H1 (cell line): ENCODE measurements around the gene WASHC3. TPM values are rescaled to one million over a fixed set of nuclear protein-coding genes. Genes with fewer than 3 reads are reported as not detected.

Experiments used
- CTCF ChIA-PET: fragments of 300-600 bp; sonication (Branson Sonifier 250); formaldehyde crosslinking; loops from one replicate; lab custom pipeline; 2021; ENCODE audit not compliant: partially characterized antibody; lab: Charles Lee
- POLR2A ChIA-PET: fragments of 300-600 bp; sonication (Branson Sonifier 250); formaldehyde crosslinking; loops from one replicate; lab custom pipeline; 2021; ENCODE audit warnings: inconsistent platforms; ENCODE audit not compliant: partially characterized antibody; lab: Charles Lee
- DNase-seq, 2 experiments: peaks; one replicate each; pipeline versions ENCODE4 v3.0.0 to v3.0.0-alpha.2; 2010 to 2022; ENCODE audit warnings: low spot score in 2 of 2, low read depth in 1 of 2, mixed read lengths in 1 of 2
- FAIRE-seq: peaks from 2 replicates; lab custom pipeline; 2011; peaks lifted over from hg19 to GRCh38; lab: Jason Lieb, UNC
- H2AFZ ChIP-seq: 2 replicates; pipeline ENCODE4 v1.8.1; 2012; ENCODE audit warnings: low read length, inconsistent platforms
- H2AK5ac ChIP-seq: 2 replicates; pipeline ENCODE4 v1.6.1; 2013; ENCODE audit warnings: low read depth, low read length
- H2BK120ac ChIP-seq: replicated peaks from 2 replicates; pipeline ENCODE3; 2013; ENCODE audit warnings: low read depth, low read length, inconsistent platforms
- H2BK12ac ChIP-seq: 2 replicates; pipeline ENCODE4 v1.6.1; 2013; ENCODE audit warnings: low read depth, low read length
- H2BK15ac ChIP-seq: 2 replicates; pipeline ENCODE4 v1.6.1; 2013; ENCODE audit warnings: low read length
- H2BK20ac ChIP-seq: 2 replicates; pipeline ENCODE4 v1.6.1; 2013; ENCODE audit warnings: low read length
- H2BK5ac ChIP-seq: 2 replicates; pipeline ENCODE4 v1.6.1; 2013; ENCODE audit warnings: low read depth, low read length
- H3K14ac ChIP-seq: 2 replicates; pipeline ENCODE4 v1.6.1; 2013; ENCODE audit warnings: inconsistent platforms; ENCODE audit not compliant: insufficient read length
- H3K18ac ChIP-seq: 2 replicates; pipeline ENCODE4 v1.6.1; 2013; ENCODE audit warnings: low read length; ENCODE audit errors: extremely low read depth
- H3K23ac ChIP-seq: 2 replicates; pipeline ENCODE4 v1.6.1; 2013; ENCODE audit warnings: inconsistent platforms; ENCODE audit not compliant: insufficient read length
- H3K23me2 ChIP-seq: 2 replicates; pipeline ENCODE4 v1.6.1; 2013; ENCODE audit warnings: low read depth, low read length
- H3K27ac ChIP-seq: 2 replicates; pipeline ENCODE4 v1.6.1; 2011; ENCODE audit warnings: low read depth, low read length, inconsistent platforms
- H3K27me3 ChIP-seq, 4 experiments: replicated peaks in 1 of 4; 1 replicate in 1 of 4; 2 replicates in 3 of 4; pipeline versions ENCODE4 v1.6.1 to v1.8.1; 2011 to 2013; ENCODE audit warnings: low read length in 3 of 4, mild to moderate bottlenecking in 3 of 4, inconsistent platforms in 2 of 4, mixed read lengths in 2 of 4, moderate library complexity in 1 of 4; ENCODE audit not compliant: control insufficient read depth in 3 of 4, insufficient read depth in 3 of 4; ENCODE audit errors: extremely low read depth in 1 of 4
- H3K36me3 ChIP-seq, 4 experiments: 2 replicates each; pipeline versions ENCODE4 v1.6.1 to v1.8.1; 2011 to 2013; ENCODE audit warnings: mild to moderate bottlenecking in 4 of 4, low read length in 3 of 4, moderate library complexity in 2 of 4, control low read depth in 1 of 4, inconsistent platforms in 1 of 4; ENCODE audit not compliant: insufficient read depth in 4 of 4, control insufficient read depth in 2 of 4
- H3K4ac ChIP-seq: replicated peaks from 2 replicates; pipeline ENCODE3; 2013; ENCODE audit warnings: low read length, low read depth, mixed read lengths, inconsistent platforms; ENCODE audit not compliant: insufficient read length
- H3K4me1 ChIP-seq, 4 experiments: replicated peaks in 1 of 4; 1 replicate in 1 of 4; 2 replicates in 3 of 4; pipeline versions ENCODE4 v1.6.1 to v1.8.1; 2011 to 2013; ENCODE audit warnings: low read length in 3 of 4, inconsistent platforms in 2 of 4, mixed read lengths in 1 of 4; ENCODE audit not compliant: insufficient read depth in 4 of 4, control insufficient read depth in 3 of 4
- H3K4me2 ChIP-seq, 2 experiments: 2 replicates each; pipeline versions ENCODE4 v1.6.1 to v1.8.1; 2011 to 2013; ENCODE audit warnings: low read depth in 2 of 2, low read length in 2 of 2, control low read depth in 1 of 2, inconsistent platforms in 1 of 2, mild to moderate bottlenecking in 1 of 2; ENCODE audit not compliant: insufficient read depth in 1 of 2
- H3K4me3 ChIP-seq, 4 experiments: fragments of 200-600, 300-600 bp in 1 of 4; sonication (generic), shearing (Covaris generic), sonication (Bioruptor Twin) in 1 of 4; 2 replicates each; pipeline versions ENCODE4 v1.5.1 to v1.8.1; 2011 to 2016; ENCODE audit warnings: low read length in 4 of 4, low read depth in 3 of 4, control low read depth in 2 of 4, inconsistent platforms in 2 of 4, mild to moderate bottlenecking in 2 of 4, mixed read lengths in 1 of 4, moderate library complexity in 1 of 4; ENCODE audit not compliant: insufficient read depth in 2 of 4; ENCODE audit errors: extremely low read depth in 1 of 4
- H3K56ac ChIP-seq: replicated peaks from 2 replicates; pipeline ENCODE3; 2013; ENCODE audit warnings: low read depth, mild to moderate bottlenecking, mixed read lengths, low read length, inconsistent platforms; ENCODE audit not compliant: insufficient read length
- H3K79me1 ChIP-seq: 2 replicates; pipeline ENCODE4 v1.6.1; 2013; ENCODE audit warnings: low read depth, low read length, control low read depth
- H3K79me2 ChIP-seq, 2 experiments: 2 replicates each; pipeline versions ENCODE4 v1.6.1 to v1.8.1; 2012 to 2013; ENCODE audit warnings: low read length in 2 of 2, mild to moderate bottlenecking in 2 of 2, inconsistent platforms in 1 of 2; ENCODE audit not compliant: insufficient read depth in 2 of 2, control insufficient read depth in 1 of 2
- H3K9ac ChIP-seq, 4 experiments: replicated peaks in 1 of 4; 1 replicate in 1 of 4; 2 replicates in 3 of 4; pipeline versions ENCODE4 v1.6.1 to v1.8.1; 2011 to 2013; ENCODE audit warnings: low read depth in 3 of 4, low read length in 3 of 4, control low read depth in 2 of 4, mild to moderate bottlenecking in 2 of 4, moderate library complexity in 2 of 4, inconsistent platforms in 1 of 4; ENCODE audit errors: extremely low read depth in 1 of 4
- H3K9me3 ChIP-seq, 2 experiments: 2 replicates each; pipeline versions ENCODE4 v1.6.1 to v1.8.1; 2012 to 2013; ENCODE audit warnings: mild to moderate bottlenecking in 2 of 2, moderate library complexity in 2 of 2, control low read depth in 1 of 2, inconsistent platforms in 1 of 2, low read depth in 1 of 2, low read length in 1 of 2, mixed read lengths in 1 of 2; ENCODE audit not compliant: insufficient read depth in 2 of 2
- H4K20me1 ChIP-seq, 2 experiments: replicated peaks in 1 of 2; 2 replicates each; pipeline versions ENCODE3 to v1.8.1; 2011 to 2013; ENCODE audit warnings: inconsistent platforms in 2 of 2, low read length in 2 of 2, mild to moderate bottlenecking in 1 of 2; ENCODE audit not compliant: insufficient read depth in 2 of 2, control insufficient read depth in 1 of 2
- H4K5ac ChIP-seq: 2 replicates; pipeline ENCODE4 v1.6.1; 2013; ENCODE audit warnings: low read length, low read depth, mixed read lengths, inconsistent platforms; ENCODE audit not compliant: insufficient read length
- H4K8ac ChIP-seq: 2 replicates; pipeline ENCODE4 v1.8.0; 2013; ENCODE audit warnings: mild to moderate bottlenecking, moderate library complexity, low read length, inconsistent platforms; ENCODE audit not compliant: insufficient read depth; ENCODE audit errors: extremely low read depth
- H4K91ac ChIP-seq: replicated peaks from 2 replicates; pipeline ENCODE3; 2013; ENCODE audit warnings: low read length, mixed read lengths, inconsistent platforms; ENCODE audit not compliant: insufficient read length
- BRCA1 ChIP-seq: IDR thresholded peaks from 2 replicates; pipeline ENCODE4 v1.6.1; 2012; ENCODE audit warnings: low read depth, low read length, improper control_type of control experiment
- CBX5 ChIP-seq: fragments of 300-800, 300-1000 bp; sonication (generic); IDR thresholded peaks from 2 replicates; pipeline ENCODE4 v1.7.1; 2016; ENCODE audit warnings: antibody characterized with exemption, low read length, low read depth
- CEBPB ChIP-seq: IDR thresholded peaks from 2 replicates; pipeline ENCODE4 v1.6.1; 2012; ENCODE audit warnings: low read depth, low read length
- EP300 ChIP-seq, 2 experiments: IDR thresholded peaks; 1 replicate in 1 of 2; 2 replicates in 1 of 2; pipeline ENCODE4 v1.6.1; 2011 to 2012; ENCODE audit warnings: low read depth in 2 of 2, low read length in 2 of 2, mild to moderate bottlenecking in 2 of 2, borderline replicate concordance in 1 of 2, inconsistent platforms in 1 of 2, moderate library complexity in 1 of 2
- FOSL1 ChIP-seq: IDR thresholded peaks from 2 replicates; pipeline ENCODE4 v1.6.1; 2011; ENCODE audit warnings: mild to moderate bottlenecking, low read depth, low read length, moderate library complexity; ENCODE audit not compliant: insufficient read depth
- GABPA ChIP-seq: IDR thresholded peaks from 2 replicates; pipeline ENCODE4 v1.6.1; 2011; ENCODE audit warnings: mild to moderate bottlenecking, low read length, moderate library complexity, borderline replicate concordance; ENCODE audit not compliant: insufficient read depth
- HDAC6 ChIP-seq: IDR thresholded peaks from one replicate; pipeline ENCODE4 v1.7.1; 2012; ENCODE audit warnings: low read depth, mild to moderate bottlenecking, inconsistent platforms, low read length, moderate library complexity
- JUN ChIP-seq: IDR thresholded peaks from 2 replicates; pipeline ENCODE4 v1.6.1; 2011; ENCODE audit warnings: low read depth, mild to moderate bottlenecking, improper control_type of control experiment, low read length
- KDM1A ChIP-seq: fragments of 200-600, 300-600 bp; sonication (generic); IDR thresholded peaks from 2 replicates; pipeline ENCODE4 v1.7.1; 2016; ENCODE audit warnings: mild to moderate bottlenecking, low read length, borderline replicate concordance
- MAFK ChIP-seq: IDR thresholded peaks from 2 replicates; pipeline ENCODE4 v1.6.1; 2012; ENCODE audit warnings: low read depth, mild to moderate bottlenecking, improper control_type of control experiment, low read length
- SIRT6 ChIP-seq: IDR thresholded peaks from one replicate; pipeline ENCODE4 v1.7.1; 2012; ENCODE audit warnings: low read length, inconsistent platforms
- SRF ChIP-seq: IDR thresholded peaks from 2 replicates; pipeline ENCODE4 v1.6.1; 2011; ENCODE audit warnings: mild to moderate bottlenecking, low read depth, low read length, moderate library complexity
- TEAD4 ChIP-seq: IDR thresholded peaks from 2 replicates; pipeline ENCODE4 v1.6.1; 2012; ENCODE audit warnings: low read depth, low read length, inconsistent platforms, mixed read lengths
- YY1 ChIP-seq: IDR thresholded peaks from 2 replicates; pipeline ENCODE4 v1.6.1; 2011; ENCODE audit warnings: low read depth, mild to moderate bottlenecking, low read length
- ZNF274 ChIP-seq: IDR thresholded peaks from 2 replicates; pipeline ENCODE4 v1.7.0; 2012; ENCODE audit warnings: low read length, borderline replicate concordance; ENCODE audit errors: extremely low read depth
- WGBS, 2 experiments: shearing (Covaris generic) in 1 of 2; methylation state at CpG; one replicate each; pipeline versions ENCODE4 v1.1.6 to v1.1.7; 2013 to 2015; ENCODE audit warnings: low lambda C conversion rate in 2 of 2, mixed read lengths in 2 of 2, inconsistent platforms in 1 of 2, low coverage in 1 of 2, missing lambda C conversion rate in 1 of 2; ENCODE audit not compliant: insufficient replicate concordance in 2 of 2, insufficient coverage in 1 of 2, insufficient read length in 1 of 2; ENCODE audit errors: extremely low coverage in 1 of 2, missing lambda C conversion rate in 1 of 2; 5-methylcytosine and 5-hydroxymethylcytosine counted together
- polyA plus RNA-seq, 7 experiments: library from polyadenylated mRNA; depleted of rRNA in 3 of 7; stranded (reverse) in 5 of 7; unstranded in 2 of 7; fragments of >200 nt in 5 of 7; fragments of 200-250 nt in 2 of 7; gene quantifications; 1 replicate in 5 of 7; 2 replicates in 1 of 7; 4 replicates in 1 of 7; pipeline versions ENCODE4 v1.2.1 to v1.2.3, GENCODE V29; 2011 to 2013; ENCODE audit warnings: missing spikeins in 2 of 7, mixed read lengths in 2 of 7
- total RNA-seq: library from RNA; stranded (reverse); fragmentation: NEBNext Ultra II Directional; extraction: Animal tissue kit (Norgen Biotek cat#: 25700); gene quantifications from 2 replicates; pipeline ENCODE4 v1.2.1, GENCODE V29; 2021

Gene WASHC3
- total and polyA plus RNA-seq, 2 of the 8 experiments (the other 6 are each of a cell fraction or from before 2014, with no cell fraction given), result 7.4 to 8.3 TPM

DNA sequence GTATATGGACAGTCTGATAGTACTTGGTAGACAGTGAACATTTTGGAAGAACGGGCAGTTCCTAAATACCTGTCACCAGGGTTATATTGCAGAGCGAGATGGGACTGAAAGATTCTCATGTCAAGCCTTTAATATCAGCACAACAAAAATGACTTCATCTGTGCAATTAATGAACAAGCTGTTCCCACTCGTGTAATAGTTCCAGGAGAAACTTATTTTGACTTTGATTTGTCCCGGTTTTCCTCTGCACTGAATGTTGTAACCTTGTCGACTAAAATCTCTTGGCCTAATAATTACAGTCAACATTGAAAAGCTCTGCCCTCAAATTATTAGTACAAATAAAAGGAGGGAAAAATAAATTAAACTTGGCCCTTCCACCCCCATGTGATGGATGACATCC, 79.5 kb downstream of the WASHC3 start:
- Histone ChIP-seq H3K23ac (no peak overlapping the region), H2AFZ (no peak overlapping the region), H4K8ac (no peak overlapping the region), H2AK5ac (no peak overlapping the region), H3K9me3 (no peaks in the 10 kb centered on the region), H4K20me1 (no peaks in the 10 kb centered on the region), H3K4me1 (no peaks in the 10 kb centered on the region), H3K27ac (no peak overlapping the region), H2BK15ac (no peak overlapping the region), H3K14ac (no peak overlapping the region), H3K79me2 (no peaks in the 10 kb centered on the region), H3K4ac (no peak overlapping the region), H4K91ac (no peak overlapping the region), H3K4me3 (no peak overlapping the region), H3K27me3 (no peaks in the 10 kb centered on the region), H3K23me2 (no peaks in the 10 kb centered on the region), H2BK12ac (no peak overlapping the region), H4K5ac (no peak overlapping the region), H3K56ac (no peak overlapping the region), H3K4me2 (no peak overlapping the region), H3K9ac (no peak overlapping the region), H2BK120ac (no peak overlapping the region), H2BK20ac (no peak overlapping the region), H2BK5ac (no peak overlapping the region), H3K36me3 (no peaks in the 10 kb centered on the region), H3K79me1 (no peaks in the 10 kb centered on the region), H3K18ac (no peak overlapping the region)
- DNase-seq (no peak), FAIRE-seq (no peak)
- POLR2A ChIA-PET, result no interaction called here
- CTCF ChIA-PET, result interaction anchor here (0.7 kb wide), 1 partner anchor 15 kb away, joined by 3 read pairs; no protein-coding TSS in a partner anchor
- WGBS, 2 experiments, result 91% methylated on average over 5 of the region's 5 CpGs; no CpG with 5 or more reads in 1 of the 2 experiments
- TF ChIP-seq ZNF274 (no peak), SIRT6 (no peak), CBX5 (no peak), SRF (no peak), TEAD4 (no peak), HDAC6 (no peak), MAFK (no peak), BRCA1 (no peak), KDM1A (no peak), CEBPB (no peak), FOSL1 (no peak), YY1 (no peak), EP300 (IDR thresholded peaks at IDR 0.05; ENCODE audit: borderline replicate concordance in 1 of 2, low read depth in 2 of 2, low read length in 2 of 2) (no peak), JUN (no peak), GABPA (no peak)
